ENCODE results near the gene TNFRSF25. TPM values are rescaled to one million over a fixed set of nuclear protein-coding genes. Genes with fewer than 3 reads are reported as not detected.
"Not testable (repeated sequence)": the region's sequence is repeated elsewhere in the genome, so short reads cannot be mapped to it uniquely, and the experiment has no call there.

The TNFRSF25 gene
- polyA plus RNA-seq, 1 experiment = 3.3 TPM

GRCh38 chr1:6448749-6449631 is 17.0 kb downstream of the TNFRSF25 start:
- ChIA-PET CTCF (interaction anchor here (0.8 to 9.5 kb wide), 4 partner anchors 10 to 37 kb away, joined by 3 to 62 read pairs (median 4); no protein-coding TSS in a partner anchor), POLR2A (interaction anchor here (0.7 kb wide), 1 partner anchor 35 kb away, joined by 3 read pairs; no protein-coding TSS in a partner anchor)
- Histone ChIP-seq H3K4me3 (ENCODE audit: low read depth, low read length) (no peak overlapping the region), H3K36me3 (ENCODE audit: control insufficient read depth, insufficient read depth, low read length) (no peaks in the 10 kb centered on the region), H3K27me3 (ENCODE audit: control insufficient read depth, insufficient read depth, low read length) (peaks cover 36% of the 10 kb centered on the region)
- DNase-seq (ENCODE audit: low read depth) = no peak
- no peak for TF ChIP-seq CTCF (IDR thresholded peaks at IDR 0.05; ENCODE audit: insufficient read depth, low read depth, low read length)

- CTCF ChIA-PET = interaction anchor here (0.9 to 9.5 kb wide), 3 partner anchors 9 to 84 kb away, joined by 4 to 62 read pairs (median 4); no protein-coding TSS in a partner anchor
- no peak for TF ChIP-seq CTCF (IDR thresholded peaks at IDR 0.05; ENCODE audit: insufficient read depth, low read depth, low read length)
- no peak for DNase-seq (ENCODE audit: low read depth)
- POLR2A ChIA-PET = no interaction called here
- no peak overlapping the region for H3K4me3 ChIP-seq (ENCODE audit: low read depth, low read length)
- no peaks in the 10 kb centered on the region for H3K36me3 ChIP-seq (ENCODE audit: control insufficient read depth, insufficient read depth, low read length)
- H3K27me3 ChIP-seq (ENCODE audit: control insufficient read depth, insufficient read depth, low read length) = peaks cover 34% of the 10 kb centered on the region
These were observed 17.9 kb downstream of the TNFRSF25 start for GRCh38 chr1:6447818-6448748.

GRCh38 chr1:6447016-6447817 is 18.8 kb downstream of the TNFRSF25 start:
- POLR2A ChIA-PET = no interaction called here
- TF ChIP-seq CTCF (IDR thresholded peaks at IDR 0.05; ENCODE audit: insufficient read depth, low read depth, low read length) = no peak
- DNase-seq (ENCODE audit: low read depth) = no peak
- no peaks in the 10 kb centered on the region for H3K36me3 ChIP-seq (ENCODE audit: control insufficient read depth, insufficient read depth, low read length)
- no peak overlapping the region for H3K4me3 ChIP-seq (ENCODE audit: low read depth, low read length)
- CTCF ChIA-PET = interaction anchor here (0.7 to 9.5 kb wide), 3 partner anchors 8 to 77 kb away, joined by 3 to 62 read pairs (median 3); no protein-coding TSS in a partner anchor
- H3K27me3 ChIP-seq (ENCODE audit: control insufficient read depth, insufficient read depth, low read length) = peaks cover 30% of the 10 kb centered on the region

GRCh38 chr1:6446665-6447015 is 19.3 kb downstream of the TNFRSF25 start:
- TF ChIP-seq CTCF (IDR thresholded peaks at IDR 0.05; ENCODE audit: insufficient read depth, low read depth, low read length) = no peak
- H3K27me3 ChIP-seq (ENCODE audit: control insufficient read depth, insufficient read depth, low read length) = peaks cover 32% of the 10 kb centered on the region
- H3K4me3 ChIP-seq (ENCODE audit: low read depth, low read length) = no peak overlapping the region
- DNase-seq (ENCODE audit: low read depth) = no peak
- POLR2A ChIA-PET = no interaction called here
- H3K36me3 ChIP-seq (ENCODE audit: control insufficient read depth, insufficient read depth, low read length) = no peaks in the 10 kb centered on the region
- CTCF ChIA-PET = interaction anchor here (0.6 to 9.5 kb wide), 5 partner anchors 7 to 372 kb away, joined by 3 to 62 read pairs (median 3); no protein-coding TSS in a partner anchor

- POLR2A ChIA-PET; H3K4me3 ChIP-seq (ENCODE audit: low read depth, low read length); H3K36me3 ChIP-seq (ENCODE audit: control insufficient read depth, insufficient read depth, low read length); DNase-seq (ENCODE audit: low read depth): not testable (repeated sequence)
- CTCF ChIA-PET = interaction anchor here (0.6 to 1.8 kb wide), 7 partner anchors 16 to 203 kb away, joined by 3 to 6 read pairs (median 3); no protein-coding TSS in a partner anchor
- H3K27me3 ChIP-seq (ENCODE audit: control insufficient read depth, insufficient read depth, low read length) = peaks cover 34% of the 10 kb centered on the region
These were observed 20.0 kb downstream of the TNFRSF25 start for GRCh38 chr1:6445929-6446328.
